Stimulated activated CD8-positive, alpha-beta memory T cell treated with anti-CD3 and anti-CD28 coated beads, Interleukin-12 subunit alpha, Interleukin-12 subunit beta, amount 100 ng/mL, for 24 hours (primary cell): ENCODE results near the gene ASB18.

ENCODE experiments used
- DNase-seq: peaks from one replicate; pipeline ENCODE4 v3.0.0-alpha.2; 2020; ENCODE audit errors: extremely low read depth

The ASB18 gene

GRCh38 chr2:236241181-236242056 is 22.8 kb downstream of the ASB18 start:
- no peak for DNase-seq

- no peak for DNase-seq
Observed at GRCh38 chr2:236240228-236240990, 23.8 kb downstream of the ASB18 start.

- no peak for DNase-seq
Observed at GRCh38 chr2:236239276-236240065, 24.7 kb downstream of the ASB18 start.

DNA sequence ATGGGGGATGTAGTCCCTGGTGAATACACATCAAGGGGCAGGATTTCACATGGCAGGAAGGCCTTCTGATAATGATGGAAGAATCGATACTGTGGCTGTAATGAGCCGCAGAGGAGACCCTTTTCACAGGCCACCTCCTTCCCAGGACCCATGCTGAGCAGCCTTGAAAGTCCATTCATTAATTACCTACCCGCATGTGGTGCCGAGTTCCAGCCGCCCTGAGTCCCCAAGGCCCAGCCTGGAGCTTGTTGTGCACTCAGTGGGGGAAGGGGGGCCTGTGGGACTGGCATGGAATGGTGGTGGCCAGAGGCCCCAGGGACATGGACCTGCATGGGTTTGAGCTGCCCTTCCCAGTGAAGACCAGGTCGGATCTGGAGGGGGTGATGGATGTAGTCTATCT is 25.5 kb downstream of the ASB18 start:
- DNase-seq = no peak

DNA sequence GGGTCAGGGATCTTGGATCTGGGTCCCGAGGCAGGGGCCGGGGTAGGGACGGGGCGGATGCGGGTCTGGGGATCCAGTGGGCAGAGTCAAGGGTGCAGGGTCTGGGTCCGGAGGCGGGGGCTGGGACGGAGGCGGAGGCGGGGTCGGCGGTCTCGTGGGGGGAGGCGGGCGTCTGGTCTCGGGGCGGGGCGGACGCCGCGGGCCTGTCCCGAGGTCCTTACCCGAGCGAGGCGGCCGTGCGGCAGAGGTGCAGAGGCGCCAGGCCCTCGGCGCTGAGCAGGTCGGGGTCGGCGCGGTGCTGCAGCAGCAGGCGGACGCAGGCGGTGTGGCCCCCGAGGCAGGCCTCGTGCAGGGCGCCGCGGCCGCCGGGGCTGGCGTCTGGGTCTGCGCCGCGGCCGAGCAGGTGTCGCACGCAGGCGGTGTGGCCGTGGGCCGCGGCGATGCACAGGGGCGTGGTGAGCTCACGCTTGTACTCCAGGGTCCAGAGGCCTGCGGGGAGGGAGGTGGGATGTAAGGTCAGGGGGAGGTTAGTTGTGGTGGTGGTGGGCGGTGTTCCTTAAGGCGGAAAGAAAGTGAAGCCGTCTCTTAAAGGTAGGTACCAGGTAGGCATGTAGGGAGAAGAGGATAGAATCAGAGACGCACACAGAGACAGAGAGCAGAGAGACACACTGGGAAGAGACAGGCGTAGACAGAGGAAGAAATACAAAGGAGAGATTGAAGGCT is 26.6 kb downstream of the ASB18 start:
- DNase-seq = no peak

GRCh38 chr2:236236559-236237452 is 27.4 kb downstream of the ASB18 start:
- DNase-seq = no peak

GRCh38 chr2:236229186-236229585 is 35.0 kb downstream of the ASB18 start:
- DNase-seq = no peak

DNA sequence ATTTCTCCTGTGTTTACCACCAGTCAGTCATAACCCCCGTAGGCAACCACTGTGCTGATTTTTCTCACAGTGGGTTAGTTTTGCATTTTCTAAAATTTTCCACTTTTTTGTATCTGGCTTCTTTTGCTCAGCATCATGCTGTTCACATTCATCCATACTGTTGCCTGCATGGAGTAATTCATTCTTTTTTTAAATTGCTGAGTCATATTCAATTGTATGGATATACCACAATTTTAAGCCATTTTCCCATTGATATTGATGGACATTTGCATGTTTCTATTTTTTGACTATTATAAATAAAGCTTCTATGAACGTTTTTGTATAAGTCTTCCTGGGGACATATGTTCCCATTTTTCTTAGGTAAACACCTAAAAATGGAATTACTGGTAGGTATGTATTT is 40.5 kb downstream of the ASB18 start:
- DNase-seq = no peak

- no peak for DNase-seq
Observed at GRCh38 chr2:236221798-236222197, 42.4 kb downstream of the ASB18 start.

GRCh38 chr2:236219411-236219810 is 44.8 kb downstream of the ASB18 start:
- DNase-seq = no peak

DNA sequence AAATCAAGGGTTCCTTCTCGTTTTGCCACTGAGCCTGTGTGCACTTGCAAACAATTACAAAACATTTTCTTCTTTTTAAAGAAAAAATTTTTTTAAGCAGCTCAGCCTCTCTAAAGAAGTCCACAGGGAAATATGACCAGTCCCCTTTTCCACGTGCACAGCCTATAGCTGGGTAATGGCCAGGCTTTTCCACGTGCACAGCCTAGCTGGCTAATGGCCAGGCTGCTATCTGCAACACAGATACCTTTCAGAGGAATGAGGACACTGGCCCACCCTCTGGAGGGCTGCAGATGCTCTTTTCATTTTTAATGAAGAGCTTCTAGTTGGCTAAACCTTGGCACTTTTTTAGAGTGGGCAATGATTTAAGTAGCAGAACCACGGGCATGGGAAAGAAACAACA is 46.3 kb downstream of the ASB18 start:
- DNase-seq = no peak

- no peak for DNase-seq
Observed at GRCh38 chr2:236216711-236217110, 47.5 kb downstream of the ASB18 start.

DNA sequence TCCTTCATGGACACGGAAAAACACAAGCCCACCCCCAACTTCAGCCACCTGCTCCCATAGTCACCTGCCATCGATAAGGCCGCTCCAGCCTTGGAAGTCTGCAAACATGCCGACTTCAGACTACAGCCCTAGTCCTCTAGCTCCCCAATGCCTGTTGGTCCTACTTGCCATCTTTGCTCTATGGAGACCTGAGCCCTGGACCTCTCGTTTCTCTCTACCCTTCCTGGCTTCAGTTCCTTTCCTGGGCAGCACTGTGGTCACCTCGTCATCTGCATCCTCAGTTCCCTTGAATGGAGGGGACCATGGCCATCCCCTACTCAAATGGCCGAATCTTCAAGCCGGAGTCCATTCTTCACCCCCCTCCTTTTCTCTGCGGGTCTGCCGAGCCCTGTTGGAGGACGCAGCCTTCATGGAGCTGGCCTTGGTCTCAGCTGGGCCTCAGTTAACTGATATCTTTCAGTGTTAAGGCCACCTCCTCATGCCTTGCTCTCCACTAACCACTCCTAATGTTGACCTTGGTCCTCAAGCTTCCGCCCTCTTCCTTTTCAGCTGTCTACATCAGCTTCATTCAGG is 48.4 kb downstream of the ASB18 start:
- DNase-seq = no peak

- DNase-seq = no peak
Observed at GRCh38 chr2:236215196-236215595, 49.0 kb downstream of the ASB18 start.

- no peak for DNase-seq
Observed at GRCh38 chr2:236214376-236214995, 49.7 kb downstream of the ASB18 start.

DNA sequence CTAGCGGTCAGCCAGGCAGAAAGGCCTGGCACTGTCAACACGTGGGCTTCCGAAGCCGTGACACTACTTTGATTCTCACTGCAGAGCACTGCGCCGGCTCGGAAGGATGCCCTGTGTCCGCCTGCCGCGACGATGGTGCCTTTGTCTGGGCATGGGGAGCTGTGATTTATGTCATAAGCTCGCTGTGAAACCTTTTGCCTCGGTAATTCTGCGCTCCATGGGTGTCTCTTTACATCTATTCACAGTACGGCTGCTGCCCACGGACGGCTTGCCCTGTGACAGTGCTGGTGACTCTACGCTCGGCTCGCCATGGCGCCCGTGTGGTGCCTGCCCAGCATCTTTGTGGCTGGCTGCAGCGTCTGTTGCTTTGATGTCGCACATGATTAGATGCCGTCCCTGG is 52.9 kb downstream of the ASB18 start:
- no peak for DNase-seq

GRCh38 chr2:236210536-236210935 is 53.7 kb downstream of the ASB18 start:
- DNase-seq = no peak

- no peak for DNase-seq
Observed at GRCh38 chr2:236209996-236210395, 54.2 kb downstream of the ASB18 start.

- DNase-seq = no peak
Observed at GRCh38 chr2:236209535-236209934, 54.7 kb downstream of the ASB18 start.
